HCT116 (cell line): ENCODE results near the gene GPR84. TPM values are rescaled to one million over a fixed set of nuclear protein-coding genes. Genes with fewer than 3 reads are reported as not detected.

Experiments
- ATAC-seq: fragments of 200-7000 bp; cut with Tn5 transposase; 2 replicates; pipeline ENCODE4 v1.9.1; 2020; ENCODE audit warnings: mild to moderate bottlenecking, moderate library complexity
- BruUV-seq: library from RNA; stranded (reverse); fragments of 400-500 nt; replicated peaks from 2 replicates; lab custom pipeline; 2021; lab: Mats Ljungman, UMichigan
- CTCF ChIA-PET: fragments of 300-600 bp; sonication (Branson Sonifier 250); formaldehyde crosslinking; loops from one replicate; lab custom pipeline; 2021; ENCODE audit warnings: antibody characterized with exemption; lab: Charles Lee
- POLR2A ChIA-PET: fragments of 300-600, 350-600 bp; sonication (Branson Sonifier 250); formaldehyde crosslinking; loops from one replicate; lab custom pipeline; 2021; ENCODE audit warnings: antibody characterized with exemption; lab: Charles Lee
- RAD21 ChIA-PET, 2 experiments: fragments of 300-600 bp; sonication (Branson Sonifier 250); formaldehyde crosslinking; loops; one replicate each; lab custom pipeline; 2023; ENCODE audit warnings: low total read pairs in 2 of 2; ENCODE audit not compliant: uncharacterized antibody in 2 of 2, unreplicated experiment in 2 of 2, low non-redundant PET in 1 of 2; lab: Charles Lee
- DNase-seq: peaks from one replicate; pipeline ENCODE4 v3.0.0-alpha.2; 2010; ENCODE audit warnings: low read depth, low spot score
- H2AFZ ChIP-seq: fragments of 200-600 bp; shearing (Covaris generic), sonication (generic); 2 replicates; pipeline ENCODE4 v1.6.1; 2017; ENCODE audit warnings: low read depth, mixed run types, mixed read lengths, antibody characterized with exemption, low read length; ENCODE audit not compliant: poor library complexity, severe bottlenecking
- H3K27ac ChIP-seq: 2 replicates; pipeline ENCODE4 v1.5.1; 2012; ENCODE audit warnings: low read depth, low read length
- H3K27me3 ChIP-seq: fragments of 200-600 bp; sonication (generic); 2 replicates; pipeline ENCODE4 v1.6.1; 2016; ENCODE audit warnings: mixed run types, low read length, mixed read lengths; ENCODE audit not compliant: insufficient read depth
- H3K36me3 ChIP-seq, 2 experiments: fragments of 200-500 bp in 1 of 2; fragments of 200-600 bp in 1 of 2; sonication (Bioruptor generic) in 1 of 2; sonication (generic) in 1 of 2; 2 replicates each; pipeline versions ENCODE4 v1.5.1 to v1.6.1; 2014 to 2016; ENCODE audit warnings: low read length in 2 of 2, inconsistent platforms in 1 of 2, mixed read lengths in 1 of 2, mixed run types in 1 of 2; ENCODE audit not compliant: insufficient read depth in 2 of 2, control insufficient read depth in 1 of 2
- H3K4me1 ChIP-seq, 2 experiments: fragments of 200-600 bp in 1 of 2; sonication (generic) in 1 of 2; 2 replicates each; pipeline versions ENCODE4 v1.5.1 to v1.6.1; 2012 to 2017; ENCODE audit warnings: low read length in 2 of 2, inconsistent platforms in 1 of 2, mild to moderate bottlenecking in 1 of 2, mixed read lengths in 1 of 2, mixed run types in 1 of 2, moderate library complexity in 1 of 2; ENCODE audit not compliant: insufficient read depth in 2 of 2, control insufficient read depth in 1 of 2
- H3K4me2 ChIP-seq: fragments of 200-600 bp; sonication (generic); 2 replicates; pipeline ENCODE4 v1.6.1; 2017; ENCODE audit warnings: mixed run types, low read length, mixed read lengths
- H3K4me3 ChIP-seq, 2 experiments: fragments of 200-600 bp in 1 of 2; sonication (generic) in 1 of 2; replicated peaks in 1 of 2; 2 replicates each; pipeline ENCODE4 v1.5.1; 2011 to 2016; ENCODE audit warnings: low read length in 2 of 2, control low read depth in 1 of 2, low read depth in 1 of 2, mild to moderate bottlenecking in 1 of 2, mixed read lengths in 1 of 2, mixed run types in 1 of 2
- H3K79me2 ChIP-seq: fragments of 200-600 bp; sonication (generic); 2 replicates; pipeline ENCODE4 v1.6.1; 2017; ENCODE audit warnings: mild to moderate bottlenecking, mixed run types, low read length, moderate library complexity, mixed read lengths; ENCODE audit not compliant: insufficient read depth
- H3K9ac ChIP-seq: fragments of 200-600 bp; sonication (generic); 2 replicates; pipeline ENCODE4 v1.6.1; 2016; ENCODE audit warnings: low read length, mixed read lengths
- H3K9me2 ChIP-seq: fragments of 200-600 bp; sonication (generic), shearing (Covaris generic); 2 replicates; pipeline ENCODE4 v1.6.1; 2017; ENCODE audit warnings: mixed run types, mild to moderate bottlenecking, moderate library complexity; ENCODE audit not compliant: insufficient read depth
- H3K9me3 ChIP-seq, 2 experiments: fragments of 200-500 bp in 1 of 2; fragments of 200-600 bp in 1 of 2; sonication (Bioruptor generic) in 1 of 2; sonication (generic) in 1 of 2; 2 replicates each; pipeline ENCODE4 v1.6.1; 2014 to 2017; ENCODE audit warnings: low read length in 2 of 2, mixed read lengths in 2 of 2, inconsistent platforms in 1 of 2, low read depth in 1 of 2, mild to moderate bottlenecking in 1 of 2, mixed run types in 1 of 2, moderate library complexity in 1 of 2; ENCODE audit not compliant: control insufficient read depth in 1 of 2, insufficient read depth in 1 of 2
- H4K20me1 ChIP-seq: fragments of 200-600 bp; sonication (generic), shearing (Covaris generic); 2 replicates; pipeline ENCODE4 v1.6.1; 2017; ENCODE audit warnings: mixed run types, mild to moderate bottlenecking, moderate library complexity; ENCODE audit not compliant: insufficient read depth
- ATF3 ChIP-seq: IDR thresholded peaks from 2 replicates; pipeline ENCODE4 v1.6.1; 2012
- CTCF ChIP-seq, 3 experiments: fragments of 200-600 bp in 1 of 3; sonication (generic) in 1 of 3; IDR thresholded peaks in 2 of 3; conservative IDR thresholded peaks in 1 of 3; 2 replicates each; pipeline ENCODE4 v1.5.1; 2012 to 2017; ENCODE audit warnings: low read depth in 2 of 3, low read length in 2 of 3, antibody characterized with exemption in 1 of 3, borderline replicate concordance in 1 of 3, control low read depth in 1 of 3, mild to moderate bottlenecking in 1 of 3, mixed read lengths in 1 of 3, mixed run types in 1 of 3, moderate library complexity in 1 of 3; ENCODE audit not compliant: insufficient read depth in 1 of 3
- EZH2 ChIP-seq: fragments of 200-600 bp; sonication (generic); IDR thresholded peaks from 2 replicates; pipeline ENCODE4 v1.6.1; 2017; ENCODE audit warnings: antibody characterized with exemption, mixed run types
- FOSL1 ChIP-seq: IDR thresholded peaks from 2 replicates; pipeline ENCODE4 v1.6.1; 2012; ENCODE audit warnings: low read depth
- JUND ChIP-seq: IDR thresholded peaks from 2 replicates; pipeline ENCODE4 v1.6.1; 2012
- POLR2A ChIP-seq: IDR thresholded peaks from 2 replicates; pipeline ENCODE4 v1.7.0; 2011; ENCODE audit warnings: borderline replicate concordance; ENCODE audit not compliant: insufficient read depth, insufficient read length; ENCODE audit errors: extremely low read depth
- SP1 ChIP-seq: IDR thresholded peaks from 2 replicates; pipeline ENCODE4 v1.6.1; 2012; ENCODE audit warnings: low read depth
- SRF ChIP-seq: IDR thresholded peaks from 2 replicates; pipeline ENCODE4 v1.6.1; 2012; ENCODE audit warnings: low read depth
- TCF7L2 ChIP-seq: IDR thresholded peaks from 2 replicates; pipeline ENCODE4 v1.7.0; 2011; ENCODE audit warnings: borderline replicate concordance, inconsistent platforms; ENCODE audit not compliant: insufficient read depth, insufficient read length; ENCODE audit errors: extremely low read depth
- intact Hi-C: fragments of 100-400 bp; cut with micrococcal nuclease; formaldehyde crosslinking; loops from 2 replicates; pipeline ENCODE4 v1.10.0; 2022
- total RNA-seq: library from RNA; stranded (reverse); gene quantifications from one replicate; pipeline ENCODE4 v1.2.1, GENCODE V29; 2021; ENCODE audit not compliant: unreplicated experiment

The GPR84 gene
- total RNA-seq, 1 experiment from 2014 or later, result not detected

- intact Hi-C loops, result loop anchor here (5.0 kb wide), 1 partner anchor 36 kb away; the partner anchor contains the start of gene COPZ1
These were observed 1.2 kb downstream of the GPR84 start for GRCh38 chr12:54363047-54363446.

More at GRCh38 chr12:54363047-54363446, 1.2 kb downstream of the GPR84 start:
- DNase-seq (no peak), ATAC-seq (no peak)
- BruUV-seq, result no TSS peak
- H2AFZ ChIP-seq, result no peak overlapping the region
- no peak overlapping the region for H3K9ac ChIP-seq
- no peaks in the 10 kb centered on the region for H3K36me3 ChIP-seq
- no peaks in the 10 kb centered on the region for H3K27me3 ChIP-seq
- H3K9me3 ChIP-seq, result no peaks in the 10 kb centered on the region
- no peak overlapping the region for H3K4me2 ChIP-seq
- H3K9me2 ChIP-seq, result no peaks in the 10 kb centered on the region
- ChIA-PET POLR2A (interaction anchor here (1.0 kb wide), 1 partner anchor 83 kb away, joined by 3 read pairs; the partner anchor contains the start of genes CBX5 and HNRNPA1), RAD21 (no interaction called here), CTCF (interaction anchor here (0.9 to 2.0 kb wide), 4 partner anchors 16 to 143 kb away, joined by 3 to 6 read pairs (median 6); partner anchors contain the start of gene COPZ1)
- no peak overlapping the region for H3K4me3 ChIP-seq
- TF ChIP-seq EZH2 (no peak), SP1 (no peak), CTCF (IDR thresholded peaks at IDR 0.05 in 2 of 3, conservative IDR thresholded peaks at IDR 0.05 in 1 of 3; ENCODE audit: borderline replicate concordance in 1 of 3, insufficient read depth in 1 of 3, low read depth in 2 of 3, low read length in 2 of 3) (no peak), ATF3 (no peak), FOSL1 (no peak), SRF (no peak), TCF7L2 (no peak), JUND (no peak), POLR2A (no peak)
- H3K4me1 ChIP-seq, result peaks cover 20 to 28% of the 10 kb centered on the region in 2 experiments
- H3K27ac ChIP-seq, result no peak overlapping the region
- H3K79me2 ChIP-seq, result no peaks in the 10 kb centered on the region
- H4K20me1 ChIP-seq, result no peaks in the 10 kb centered on the region
